ENCODE measurements around the gene TMEM175. TPM values are rescaled to one million over a fixed set of nuclear protein-coding genes. Genes with fewer than 3 reads are reported as not detected.
A peak's percentile ranks its signal among the peaks of the same experiment; 100 is the strongest.
"Not testable (repeated sequence)": the region's sequence is repeated elsewhere in the genome, so short reads cannot be mapped to it uniquely, and the experiment has no call there.

The TMEM175 gene
- total RNA-seq, 2 experiments from 2014 or later = 13.8 to 15.8 TPM

GRCh38 chr4:925171-925570, 7.1 kb upstream of the TMEM175 start:
- ChIA-PET CTCF (no interaction called here), POLR2A (no interaction called here)
- H3K4me1 Mint-ChIP-seq (ENCODE audit: low read depth) = peaks cover 63% of the 10 kb centered on the region
- no peaks in the 10 kb centered on the region for H3K27me3 Mint-ChIP-seq
- H3K36me3 Mint-ChIP-seq = peaks cover 7% of the 10 kb centered on the region
- H3K4me3 Mint-ChIP-seq = no peak overlapping the region
- peak overlapping the region; percentile 72 for H3K27ac Mint-ChIP-seq
- intact Hi-C loops (cut with micrococcal nuclease) = no loop called here
- no peak for DNase-seq
- H3K9me3 Mint-ChIP-seq = no peaks in the 10 kb centered on the region

DNA sequence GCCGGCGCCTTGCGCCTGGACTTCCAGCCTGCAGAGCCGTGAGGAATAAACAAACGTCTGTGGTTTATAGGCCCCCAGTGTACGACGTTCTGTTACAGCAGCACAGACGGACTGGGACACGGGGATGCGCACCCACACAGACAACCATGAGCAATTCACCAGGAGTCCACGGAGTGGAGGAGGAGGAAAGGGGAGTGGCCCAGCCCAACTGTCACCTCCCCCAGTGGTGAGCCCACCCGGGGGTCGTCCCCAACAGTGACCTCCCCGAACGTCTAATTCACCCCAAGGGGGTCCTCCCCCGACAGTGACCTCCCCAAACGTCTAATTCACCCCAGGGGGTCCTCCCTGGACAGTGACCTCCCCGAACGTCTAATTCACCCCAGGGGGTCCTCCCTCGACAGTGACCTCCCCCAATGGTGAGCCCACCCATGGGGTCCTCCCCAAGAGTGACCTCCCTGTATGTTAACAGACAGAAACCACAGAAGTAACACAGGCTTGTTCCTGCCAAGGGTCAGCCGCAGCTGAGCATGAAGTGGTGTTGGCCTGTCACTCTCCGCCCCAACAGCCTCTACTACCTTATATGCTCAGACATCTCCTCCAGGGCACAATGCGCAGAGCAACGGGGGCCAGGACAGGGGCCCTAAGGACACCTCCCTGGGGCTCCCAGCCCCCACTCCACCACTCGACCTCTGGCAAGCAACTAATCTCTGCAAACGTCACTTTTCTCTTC, 6.3 kb upstream of the TMEM175 start:
- no peak overlapping the region for H3K4me3 Mint-ChIP-seq
- peaks cover 68% of the 10 kb centered on the region for H3K4me1 Mint-ChIP-seq (ENCODE audit: low read depth)
- ChIA-PET POLR2A (no interaction called here), CTCF (interaction anchor here (0.9 kb wide), 1 partner anchor 144 kb away, joined by 3 read pairs; no protein-coding TSS in a partner anchor)
- no peaks in the 10 kb centered on the region for H3K27me3 Mint-ChIP-seq
- DNase-seq = no peak
- peaks cover 7% of the 10 kb centered on the region for H3K36me3 Mint-ChIP-seq
- no peaks in the 10 kb centered on the region for H3K9me3 Mint-ChIP-seq
- peak overlapping the region; percentile 0 for H3K27ac Mint-ChIP-seq
- intact Hi-C loops (cut with micrococcal nuclease) = no loop called here

DNA sequence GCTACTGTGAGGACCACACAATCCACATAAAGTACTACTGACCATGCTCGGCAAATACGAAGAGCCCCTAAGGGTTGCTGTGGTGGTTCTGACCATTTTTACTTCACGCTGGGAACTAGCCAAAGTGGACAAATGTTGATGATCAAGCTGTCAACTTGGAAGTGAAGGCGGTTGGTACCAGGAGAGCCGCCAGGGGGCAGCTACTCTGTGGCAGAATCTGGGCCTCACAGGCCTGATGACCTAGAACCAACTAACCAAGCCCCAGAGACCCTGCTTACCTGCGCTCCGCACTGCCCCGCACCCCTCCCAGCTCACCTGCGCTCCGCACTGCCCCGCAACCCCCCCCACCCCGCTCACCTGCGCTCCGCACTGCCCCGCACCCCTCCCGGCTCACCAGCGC, 5.7 kb upstream of the TMEM175 start:
- Mint-ChIP-seq H3K4me1 (ENCODE audit: low read depth) (peaks cover 64% of the 10 kb centered on the region), H3K27me3 (no peaks in the 10 kb centered on the region), H3K27ac (no peak overlapping the region), H3K9me3 (no peaks in the 10 kb centered on the region), H3K4me3 (no peak overlapping the region), H3K36me3 (peaks cover 3% of the 10 kb centered on the region)
- DNase-seq = no peak
- intact Hi-C loops (cut with micrococcal nuclease) = no loop called here
- ChIA-PET CTCF (interaction anchor here (0.6 to 0.9 kb wide), 2 partner anchors 23 to 145 kb away, joined by 3 read pairs; no protein-coding TSS in a partner anchor), POLR2A (no interaction called here)

DNA sequence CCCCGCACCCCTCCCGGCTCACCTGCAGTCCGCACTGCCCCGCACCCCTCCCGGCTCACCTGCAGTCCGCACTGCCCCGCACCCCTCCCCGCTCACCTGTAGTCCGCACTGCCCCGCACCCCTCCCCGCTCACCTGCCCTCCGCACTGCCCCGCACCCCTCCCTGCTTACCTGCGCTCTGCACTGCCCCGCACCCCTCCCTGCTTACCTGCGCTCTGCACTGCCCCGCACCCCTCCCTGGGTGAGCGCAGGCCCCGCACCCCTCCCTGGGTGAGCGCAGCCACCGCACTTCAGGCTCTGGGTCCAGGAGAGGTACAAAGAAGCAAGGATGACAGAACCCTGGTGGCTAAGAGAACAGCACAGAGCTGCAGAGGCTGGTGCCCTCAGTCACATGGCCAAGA, 4.7 kb upstream of the TMEM175 start:
- H3K27ac Mint-ChIP-seq; H3K36me3 Mint-ChIP-seq; POLR2A ChIA-PET; intact Hi-C loops (cut with micrococcal nuclease); H3K4me3 Mint-ChIP-seq; H3K27me3 Mint-ChIP-seq; H3K9me3 Mint-ChIP-seq; CTCF ChIA-PET; DNase-seq: not testable (repeated sequence)
- H3K4me1 Mint-ChIP-seq (ENCODE audit: low read depth) = peaks cover 57% of the 10 kb centered on the region

DNA sequence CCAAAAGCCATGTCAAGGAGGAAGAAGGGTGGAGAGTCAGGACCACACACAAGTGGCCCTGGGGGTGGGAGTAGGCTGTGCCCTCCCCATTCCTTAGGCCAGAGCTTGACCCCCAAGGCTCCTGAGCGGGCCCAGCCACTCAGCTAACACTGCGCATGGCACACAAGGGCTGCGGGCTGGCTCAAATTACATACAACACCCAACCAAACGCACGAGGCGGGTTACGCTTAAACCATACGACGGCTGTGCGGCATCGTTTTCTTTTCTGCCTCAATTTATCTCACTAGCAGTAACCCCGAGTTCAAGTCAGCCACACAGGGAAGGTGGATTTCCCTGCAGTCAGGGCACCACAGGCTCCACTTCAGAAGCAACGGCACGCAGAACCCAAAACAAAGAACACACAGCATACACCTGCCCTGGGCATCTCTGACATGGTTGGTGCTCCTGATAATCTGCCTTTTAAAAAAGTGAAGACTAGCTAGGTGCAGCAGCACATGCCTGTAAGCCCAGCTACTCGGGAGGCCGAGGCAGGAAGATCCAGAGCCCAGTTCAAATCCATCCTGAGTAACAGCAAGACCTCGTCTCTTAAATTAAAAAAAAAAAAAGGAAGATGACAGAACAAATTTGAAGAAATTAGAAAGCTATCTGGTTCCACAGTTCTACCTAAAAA, 3.0 kb upstream of the TMEM175 start:
- ChIA-PET POLR2A (no interaction called here), CTCF (interaction anchor here (0.8 to 3.5 kb wide), 2 partner anchors 58 to 187 kb away, joined by 3 to 15 read pairs; partner anchors contain the start of gene IDUA)
- no peaks in the 10 kb centered on the region for H3K27me3 Mint-ChIP-seq
- H3K4me1 Mint-ChIP-seq (ENCODE audit: low read depth) = peaks cover 55% of the 10 kb centered on the region
- intact Hi-C loops (cut with micrococcal nuclease) = no loop called here
- H3K27ac Mint-ChIP-seq = no peak overlapping the region
- H3K36me3 Mint-ChIP-seq = peaks cover 1% of the 10 kb centered on the region
- no peak overlapping the region for H3K4me3 Mint-ChIP-seq
- H3K9me3 Mint-ChIP-seq = no peaks in the 10 kb centered on the region
- DNase-seq = no peak

- Mint-ChIP-seq H3K36me3 (peaks cover 1% of the 10 kb centered on the region), H3K4me1 (ENCODE audit: low read depth) (peaks cover 46% of the 10 kb centered on the region), H3K4me3 (peak overlapping the region; percentile 97), H3K27me3 (no peaks in the 10 kb centered on the region), H3K27ac (peak overlapping the region; percentile 80), H3K9me3 (no peaks in the 10 kb centered on the region)
- no peak for DNase-seq
- ChIA-PET POLR2A (interaction anchor here (0.9 to 1.1 kb wide), 2 partner anchors 51 to 256 kb away, joined by 3 to 4 read pairs; partner anchors contain the start of genes ATP5ME and MYL5), CTCF (interaction anchor here (0.8 to 3.5 kb wide), 2 partner anchors 57 to 188 kb away, joined by 3 to 15 read pairs; partner anchors contain the start of gene IDUA)
- intact Hi-C loops (cut with micrococcal nuclease) = loop anchor here (1.0 to 5.0 kb wide), 2 partner anchors 8 to 82 kb away; partner anchors contain the start of gene FGFRL1
These were observed 2.2 kb upstream of the TMEM175 start for GRCh38 chr4:930028-930551.

DNA sequence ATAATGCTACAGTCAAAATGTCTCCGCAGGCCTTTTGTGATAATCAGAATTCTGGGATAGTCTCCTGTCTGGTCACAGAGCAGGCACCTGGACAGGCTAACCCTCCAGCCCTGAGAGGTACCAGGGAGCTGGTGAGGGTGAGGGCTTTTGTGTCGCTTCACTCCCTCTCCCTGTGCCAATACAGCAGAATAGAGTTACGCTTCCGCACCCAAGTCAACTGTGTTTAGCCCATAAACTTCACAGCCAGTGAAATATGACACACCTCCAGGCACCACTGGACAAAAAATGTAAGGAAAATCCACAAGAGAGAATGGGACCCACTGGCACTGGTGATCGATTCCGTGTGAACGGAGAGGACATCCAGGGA, 1.4 kb upstream of the TMEM175 start:
- peaks cover 45% of the 10 kb centered on the region for H3K4me1 Mint-ChIP-seq (ENCODE audit: low read depth)
- peaks cover 1% of the 10 kb centered on the region for H3K36me3 Mint-ChIP-seq
- no peaks in the 10 kb centered on the region for H3K9me3 Mint-ChIP-seq
- H3K27me3 Mint-ChIP-seq = no peaks in the 10 kb centered on the region
- DNase-seq = no peak
- peak overlapping the region; percentile 80 for H3K27ac Mint-ChIP-seq
- intact Hi-C loops (cut with micrococcal nuclease) = loop anchor here (1.0 to 5.0 kb wide), 2 partner anchors 9 to 81 kb away; partner anchors contain the start of gene FGFRL1
- ChIA-PET CTCF (interaction anchor here (3.5 kb wide), 1 partner anchor 57 kb away, joined by 15 read pairs; the partner anchor contains the start of gene IDUA), POLR2A (interaction anchor here (0.9 to 2.0 kb wide), 3 partner anchors 51 to 256 kb away, joined by 3 to 10 read pairs (median 4); partner anchors contain the start of genes ATP5ME and MYL5)
- H3K4me3 Mint-ChIP-seq = peak overlapping the region; percentile 97

- peaks cover 3% of the 10 kb centered on the region for H3K36me3 Mint-ChIP-seq
- POLR2A ChIA-PET = interaction anchor here (0.8 to 2.0 kb wide), 6 partner anchors 8 to 789 kb away, joined by 3 to 10 read pairs (median 4); partner anchors contain the start of genes IDUA, TACC3 and TMEM129
- H3K27me3 Mint-ChIP-seq = no peaks in the 10 kb centered on the region
- H3K4me1 Mint-ChIP-seq (ENCODE audit: low read depth) = peaks cover 42% of the 10 kb centered on the region
- H3K4me3 Mint-ChIP-seq = peak overlapping the region; percentile 97
- peak overlapping the region; percentile 80 for H3K27ac Mint-ChIP-seq
- H3K9me3 Mint-ChIP-seq = no peaks in the 10 kb centered on the region
- intact Hi-C loops (cut with micrococcal nuclease) = loop anchor here (5.0 kb wide), 1 partner anchor 81 kb away; the partner anchor contains the start of gene FGFRL1
- CTCF ChIA-PET = interaction anchor here (0.7 to 3.5 kb wide), 4 partner anchors 52 to 189 kb away, joined by 3 to 15 read pairs (median 6); partner anchors contain the start of gene IDUA
- peak; percentile 30 for DNase-seq
These were observed 883 bp upstream of the TMEM175 start for GRCh38 chr4:931194-931959.

- CTCF ChIA-PET = interaction anchor here (0.9 to 3.5 kb wide), 5 partner anchors 11 to 190 kb away, joined by 4 to 15 read pairs (median 6); partner anchors contain the start of gene IDUA
- H3K27ac Mint-ChIP-seq = peak overlapping the region; percentile 80
- intact Hi-C loops (cut with micrococcal nuclease) = loop anchor here (1.0 to 5.0 kb wide), 6 partner anchors 41 to 414 kb away; partner anchors contain the start of genes DGKQ, FGFRL1, IDUA and UVSSA
- no peak for DNase-seq
- H3K4me3 Mint-ChIP-seq = peak overlapping the region; percentile 97
- POLR2A ChIA-PET = interaction anchor here (0.7 to 2.0 kb wide), 6 partner anchors 9 to 358 kb away, joined by 3 to 10 read pairs (median 4); partner anchors contain the start of gene IDUA
- no peaks in the 10 kb centered on the region for H3K27me3 Mint-ChIP-seq
- H3K4me1 Mint-ChIP-seq (ENCODE audit: low read depth) = peaks cover 42% of the 10 kb centered on the region
- H3K36me3 Mint-ChIP-seq = peaks cover 4% of the 10 kb centered on the region
- no peaks in the 10 kb centered on the region for H3K9me3 Mint-ChIP-seq
These were observed 432 bp downstream of the TMEM175 start for GRCh38 chr4:932713-933070.

- H3K4me1 Mint-ChIP-seq (ENCODE audit: low read depth); DNase-seq; intact Hi-C loops (cut with micrococcal nuclease); H3K27ac Mint-ChIP-seq; POLR2A ChIA-PET; H3K36me3 Mint-ChIP-seq; H3K4me3 Mint-ChIP-seq; CTCF ChIA-PET; H3K9me3 Mint-ChIP-seq; H3K27me3 Mint-ChIP-seq: not testable (repeated sequence)
These were observed 7.2 kb downstream of the TMEM175 start for GRCh38 chr4:939508-939907.

DNA sequence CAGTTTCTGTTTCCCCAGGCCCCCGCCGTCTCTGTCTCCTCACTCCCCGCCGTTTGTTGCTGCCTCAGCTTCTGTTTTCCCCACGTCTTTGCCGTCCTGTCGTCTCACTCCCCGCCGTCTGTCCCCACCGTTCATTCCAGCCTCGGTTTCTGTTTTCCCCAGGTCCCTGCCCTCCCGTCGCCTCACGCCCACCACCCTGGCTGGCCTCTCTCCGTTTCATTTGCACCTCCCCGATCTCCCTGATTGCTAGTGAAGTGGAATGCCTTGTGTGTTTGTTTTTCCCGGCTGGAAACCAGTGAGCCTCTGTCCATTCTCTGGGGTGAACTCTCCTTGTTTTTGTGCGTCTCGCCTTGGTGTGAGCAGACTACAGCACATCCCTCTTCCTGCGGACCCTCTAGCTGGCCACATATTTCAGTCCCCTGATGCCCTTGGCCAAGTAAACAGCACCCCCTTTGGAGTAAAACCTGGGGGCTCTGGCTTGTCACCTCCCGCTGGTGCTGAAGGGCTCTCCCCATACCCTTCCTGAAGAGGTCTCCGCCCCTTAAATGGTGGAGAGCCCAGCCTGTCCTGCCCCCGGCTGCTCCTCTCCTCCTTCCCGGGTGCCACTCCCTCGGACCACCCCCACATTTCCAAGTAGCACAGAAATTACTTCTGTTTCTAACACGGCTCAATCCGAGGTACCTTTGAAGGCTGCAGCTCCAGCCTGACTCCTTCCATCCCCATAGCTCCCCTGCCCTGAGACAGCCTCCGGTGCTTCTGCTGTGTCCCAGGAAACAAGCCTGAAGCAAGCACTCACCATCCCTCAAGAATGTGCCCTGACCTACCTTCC, 13.2 kb downstream of the TMEM175 start:
- POLR2A ChIA-PET = no interaction called here
- CTCF ChIA-PET = interaction anchor here (0.6 kb wide), 1 partner anchor 368 kb away, joined by 3 read pairs; no protein-coding TSS in a partner anchor
- Mint-ChIP-seq H3K27ac (no peak overlapping the region), H3K4me1 (ENCODE audit: low read depth) (no peaks in the 10 kb centered on the region), H3K27me3 (no peaks in the 10 kb centered on the region), H3K4me3 (no peak overlapping the region), H3K9me3 (no peaks in the 10 kb centered on the region), H3K36me3 (no peaks in the 10 kb centered on the region)
- DNase-seq = no peak
- intact Hi-C loops (cut with micrococcal nuclease) = no loop called here
